SK-N-MC (cell line): ENCODE measurements around the gene SEMA6D.

Experiments
- EZH2 ChIP-seq: fragments of 200-600 bp; sonication (generic); IDR thresholded peaks from one replicate; pipeline ENCODE4 v1.6.1; 2017; ENCODE audit warnings: antibody characterized with exemption
- FOXP2 ChIP-seq: optimal IDR thresholded peaks from 2 replicates; pipeline ENCODE3; 2011; ENCODE audit warnings: mild to moderate bottlenecking, moderate library complexity; ENCODE audit not compliant: insufficient read depth; ENCODE audit errors: extremely low read length, control extremely low read depth
- POLR2AphosphoS5 ChIP-seq: IDR thresholded peaks from 2 replicates; pipeline ENCODE4 v1.6.1; 2012; ENCODE audit warnings: mild to moderate bottlenecking, low read depth, low read length, borderline replicate concordance

DNA sequence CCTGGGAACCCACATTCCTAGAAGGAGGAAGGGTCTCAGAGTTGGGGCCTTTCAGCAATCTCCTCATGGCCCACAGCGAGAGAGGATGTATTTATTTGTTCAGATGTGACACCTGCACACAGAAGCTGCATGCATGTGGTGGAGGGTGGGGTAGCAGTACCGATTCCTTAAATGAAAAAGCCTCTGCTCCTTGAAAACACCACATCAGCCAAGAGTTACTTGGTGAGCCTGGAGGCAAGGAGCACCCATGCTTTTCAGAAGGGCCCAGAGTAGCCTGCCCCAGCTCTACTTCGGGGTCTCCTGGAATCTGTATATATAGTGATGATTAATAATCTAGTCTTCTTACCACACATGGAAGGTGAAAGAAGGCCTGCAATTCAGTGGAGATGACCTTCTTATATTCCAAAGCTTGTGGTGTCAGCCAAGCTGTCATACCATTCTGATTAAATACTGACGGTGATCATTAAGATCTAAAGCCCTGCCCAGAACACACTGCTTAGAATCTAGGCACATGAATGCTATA, 33.5 kb downstream of the SEMA6D start:
- TF ChIP-seq EZH2: no peak
- no peak for TF ChIP-seq POLR2AphosphoS5
- TF ChIP-seq FOXP2: no peak
